SU-DHL-6 (cell line): Measurements from ENCODE around the gene EPX.

Experiments
- H2AFZ ChIP-seq: fragments of 200-600 bp; sonication (generic); 2 replicates; pipeline ENCODE4 v1.6.1; 2014; ENCODE audit warnings: low read depth, mild to moderate bottlenecking, moderate library complexity, mixed read lengths, antibody characterized with exemption, low read length; ENCODE audit not compliant: severe bottlenecking
- H3F3A ChIP-seq: fragments of 200-600 bp; shearing (Covaris generic); 2 replicates; pipeline ENCODE4 v1.6.0; 2016; ENCODE audit warnings: antibody characterized with exemption, mild to moderate bottlenecking; ENCODE audit not compliant: insufficient read depth
- H3K27ac ChIP-seq: fragments of 200-600 bp; sonication (generic); 2 replicates; pipeline ENCODE4 v1.5.1; 2016; ENCODE audit warnings: low read depth, mild to moderate bottlenecking, low read length, moderate library complexity, mixed read lengths
- H3K27me3 ChIP-seq: fragments of 200-600 bp; sonication (generic), shearing (Covaris generic); 2 replicates; pipeline ENCODE4 v1.6.0; 2014; ENCODE audit warnings: mild to moderate bottlenecking, low read length
- H3K36me3 ChIP-seq: fragments of 200-600 bp; sonication (generic); 2 replicates; pipeline ENCODE4 v1.6.1; 2014; ENCODE audit warnings: mild to moderate bottlenecking, low read length, mixed read lengths
- H3K4me2 ChIP-seq: fragments of 300-600, 200-600 bp; shearing (Covaris generic), sonication (generic); 2 replicates; pipeline ENCODE4 v1.6.0; 2014; ENCODE audit warnings: low read length, low read depth, mild to moderate bottlenecking; ENCODE audit not compliant: poor library complexity, severe bottlenecking
- H3K4me3 ChIP-seq: fragments of 200-600 bp; sonication (generic); 2 replicates; pipeline ENCODE4 v1.5.1; 2014; ENCODE audit warnings: antibody characterized with exemption, low read length, mild to moderate bottlenecking, mixed read lengths; ENCODE audit not compliant: insufficient read depth, poor library complexity, severe bottlenecking
- H3K79me2 ChIP-seq: fragments of 200-600 bp; sonication (generic); 2 replicates; pipeline ENCODE4 v1.6.1; 2014; ENCODE audit warnings: mild to moderate bottlenecking, low read length, moderate library complexity; ENCODE audit not compliant: insufficient read depth
- H3K9ac ChIP-seq: fragments of 200-600 bp; sonication (generic); 2 replicates; pipeline ENCODE4 v1.7.0; 2014; ENCODE audit warnings: mild to moderate bottlenecking, low read length
- H3K9me2 ChIP-seq: fragments of 200-600 bp; sonication (generic); replicated peaks from 2 replicates; pipeline ENCODE4 v1.6.1; 2014; ENCODE audit warnings: low read length; ENCODE audit not compliant: insufficient read depth
- H3K9me3 ChIP-seq: fragments of 200-600 bp; sonication (generic); 2 replicates; pipeline ENCODE4 v1.6.1; 2014; ENCODE audit warnings: low read length, mixed read lengths; ENCODE audit not compliant: insufficient read depth
- H4K20me1 ChIP-seq: fragments of 200-600 bp; sonication (generic); 2 replicates; pipeline ENCODE4 v1.6.1; 2014; ENCODE audit warnings: low read depth, mild to moderate bottlenecking, antibody characterized with exemption, low read length, moderate library complexity, mixed read lengths
- CTCF ChIP-seq: fragments of 200-600 bp; sonication (generic); IDR thresholded peaks from one replicate; pipeline ENCODE4 v1.5.1; 2017; ENCODE audit warnings: antibody characterized with exemption, mild to moderate bottlenecking, low read length, moderate library complexity; ENCODE audit not compliant: insufficient read depth, poor library complexity, severe bottlenecking
- EZH2phosphoT487 ChIP-seq: fragments of 200-600 bp; sonication (generic), shearing (Covaris generic); conservative IDR thresholded peaks from 2 replicates; pipeline ENCODE4 v1.6.1; 2018; ENCODE audit warnings: mild to moderate bottlenecking, antibody characterized with exemption, low read length, moderate library complexity, mixed read lengths

EPX gene

GRCh38 chr17:58200024-58200633 lies 7.6 kb downstream of the EPX start:
- H3K9me2 ChIP-seq, result no peaks in the 10 kb centered on the region
- no peaks in the 10 kb centered on the region for H4K20me1 ChIP-seq
- H3F3A ChIP-seq, result no peaks in the 10 kb centered on the region
- no peaks in the 10 kb centered on the region for H3K36me3 ChIP-seq
- no peaks in the 10 kb centered on the region for H3K79me2 ChIP-seq
- H3K4me2 ChIP-seq, result no peak overlapping the region
- H2AFZ ChIP-seq, result no peak overlapping the region
- H3K4me3 ChIP-seq, result no peak overlapping the region
- no peak overlapping the region for H3K9ac ChIP-seq
- TF ChIP-seq EZH2phosphoT487, result no peak
- TF ChIP-seq CTCF, result peak; percentile 56
- H3K27ac ChIP-seq, result no peak overlapping the region
- H3K27me3 ChIP-seq, result no peaks in the 10 kb centered on the region
- H3K9me3 ChIP-seq, result no peaks in the 10 kb centered on the region

GRCh38 chr17:58202859-58203258 lies 10.3 kb downstream of the EPX start:
- Histone ChIP-seq H3K4me2 (no peak overlapping the region), H3F3A (no peaks in the 10 kb centered on the region), H3K36me3 (no peaks in the 10 kb centered on the region), H3K4me3 (no peak overlapping the region), H4K20me1 (no peaks in the 10 kb centered on the region), H3K27me3 (no peaks in the 10 kb centered on the region), H3K79me2 (no peaks in the 10 kb centered on the region), H3K9me3 (no peaks in the 10 kb centered on the region), H3K27ac (no peak overlapping the region), H2AFZ (no peak overlapping the region), H3K9ac (no peak overlapping the region), H3K9me2 (no peaks in the 10 kb centered on the region)
- no peak for TF ChIP-seq EZH2phosphoT487

- Histone ChIP-seq H3K4me3 (no peak overlapping the region), H3K36me3 (no peaks in the 10 kb centered on the region), H3K27ac (no peak overlapping the region), H3K9ac (no peak overlapping the region), H3K79me2 (no peaks in the 10 kb centered on the region), H3K4me2 (no peak overlapping the region), H3K9me3 (no peaks in the 10 kb centered on the region), H3K27me3 (no peaks in the 10 kb centered on the region), H4K20me1 (no peaks in the 10 kb centered on the region), H3F3A (no peaks in the 10 kb centered on the region), H2AFZ (no peak overlapping the region), H3K9me2 (no peaks in the 10 kb centered on the region)
- TF ChIP-seq EZH2phosphoT487 (no peak), CTCF (no peak)
Measured at GRCh38 chr17:58204796-58205195, 12.3 kb downstream of the EPX start.

GRCh38 chr17:58205936-58206335 lies 13.4 kb downstream of the EPX start:
- TF ChIP-seq EZH2phosphoT487, result no peak
- no peak for TF ChIP-seq CTCF
- Histone ChIP-seq H3K4me3 (no peak overlapping the region), H4K20me1 (no peaks in the 10 kb centered on the region), H3K27me3 (no peaks in the 10 kb centered on the region), H3K79me2 (no peaks in the 10 kb centered on the region), H3K27ac (no peak overlapping the region), H3K36me3 (no peaks in the 10 kb centered on the region), H3K9me3 (no peaks in the 10 kb centered on the region), H2AFZ (no peak overlapping the region), H3K9ac (no peak overlapping the region), H3F3A (no peaks in the 10 kb centered on the region), H3K4me2 (no peak overlapping the region), H3K9me2 (no peaks in the 10 kb centered on the region)
